HG03558 (cell line): ENCODE measurements around the gene CAPN14.

Experiments
- ATAC-seq: cut with Tn5 transposase; IDR thresholded peaks from one replicate; pipeline ENCODE4 v1.9.1; 2021; ENCODE audit warnings: moderate number of reproducible peaks; ENCODE audit not compliant: unreplicated experiment; ENCODE audit errors: extremely low read depth

Gene CAPN14

DNA sequence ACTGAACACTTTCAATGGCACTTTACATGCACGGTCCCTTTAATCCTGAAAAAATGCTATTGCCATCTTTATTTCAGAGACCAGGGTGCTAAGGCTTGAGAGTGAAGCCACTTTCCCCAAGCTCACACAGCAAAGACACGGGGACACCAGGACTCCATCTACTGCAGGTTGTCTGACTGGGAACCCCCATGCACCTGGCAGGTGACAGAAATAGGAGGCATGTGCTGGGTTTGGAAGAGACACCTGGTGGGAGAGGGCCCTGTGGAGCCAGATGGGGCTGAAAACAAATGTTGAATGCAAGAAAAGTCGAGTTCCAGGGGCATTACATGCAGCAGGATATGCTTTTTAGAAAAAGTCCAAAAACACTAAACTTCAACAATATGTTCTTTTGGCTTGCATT lies 11.4 kb upstream of the CAPN14 start:
- no peak for ATAC-seq

- no peak for ATAC-seq
Measured at GRCh38 chr2:31227711-31228125, 10.4 kb upstream of the CAPN14 start.

DNA sequence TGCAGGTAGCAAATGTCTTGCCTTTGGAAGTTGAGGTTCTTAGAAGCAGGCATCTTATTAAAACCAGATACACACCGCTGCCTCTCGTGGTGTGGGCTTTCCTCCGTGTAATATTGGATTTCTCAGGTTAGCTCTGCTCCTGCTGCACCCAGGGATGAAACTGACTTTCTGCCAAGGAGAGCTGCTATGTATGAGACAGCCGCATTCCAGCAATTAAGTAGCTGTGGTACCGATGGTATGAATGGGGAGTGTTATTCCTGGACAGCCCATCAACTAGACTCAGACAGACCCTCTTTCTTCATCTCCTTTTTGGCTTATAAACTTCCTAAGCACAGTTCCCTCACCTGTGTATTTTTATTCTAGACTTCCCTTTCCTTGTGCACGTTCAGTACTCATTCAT lies 9.8 kb upstream of the CAPN14 start:
- no peak for ATAC-seq

GRCh38 chr2:31226266-31226665 lies 9.0 kb upstream of the CAPN14 start:
- ATAC-seq = no peak

- no peak for ATAC-seq
Measured at GRCh38 chr2:31223749-31224148, 6.4 kb upstream of the CAPN14 start.

DNA sequence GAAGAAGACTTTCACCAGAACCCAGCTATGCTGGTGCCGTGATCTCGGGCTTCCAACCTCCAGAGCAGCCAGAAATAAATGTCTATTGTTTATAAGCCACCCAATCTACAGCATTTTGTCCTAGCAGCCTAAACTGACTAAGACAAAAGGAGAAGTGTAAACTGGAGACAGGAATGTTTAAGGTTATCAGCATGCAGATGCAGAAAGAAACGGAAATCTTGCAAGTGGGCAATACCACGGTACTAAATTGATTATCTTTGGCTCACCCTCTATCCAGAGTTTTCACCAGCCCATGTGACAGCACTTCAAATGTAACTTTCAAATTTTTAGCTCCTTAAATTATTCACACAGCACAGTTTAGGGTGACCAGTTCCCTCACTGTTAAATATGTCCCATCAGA lies 5.7 kb upstream of the CAPN14 start:
- ATAC-seq = no peak

DNA sequence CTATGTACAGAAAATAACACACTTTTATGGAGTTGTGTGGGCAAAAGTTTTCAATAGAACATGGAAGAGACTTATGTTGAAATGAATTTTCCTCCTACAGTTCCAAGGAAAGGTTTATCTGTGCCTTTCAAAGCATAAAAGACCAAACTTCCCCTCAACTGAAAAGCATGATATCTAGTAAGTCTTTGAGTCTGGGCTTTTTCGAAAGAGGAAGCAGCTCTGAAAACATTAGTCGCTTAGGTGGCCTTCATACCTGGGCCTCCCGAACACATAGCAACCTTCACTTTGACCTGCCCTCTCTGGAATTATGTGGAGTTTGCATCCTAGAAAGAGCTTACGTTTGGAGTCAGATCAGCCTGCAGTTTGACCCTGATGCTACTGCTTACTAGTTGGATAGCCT lies 4.8 kb upstream of the CAPN14 start:
- ATAC-seq = no peak

DNA sequence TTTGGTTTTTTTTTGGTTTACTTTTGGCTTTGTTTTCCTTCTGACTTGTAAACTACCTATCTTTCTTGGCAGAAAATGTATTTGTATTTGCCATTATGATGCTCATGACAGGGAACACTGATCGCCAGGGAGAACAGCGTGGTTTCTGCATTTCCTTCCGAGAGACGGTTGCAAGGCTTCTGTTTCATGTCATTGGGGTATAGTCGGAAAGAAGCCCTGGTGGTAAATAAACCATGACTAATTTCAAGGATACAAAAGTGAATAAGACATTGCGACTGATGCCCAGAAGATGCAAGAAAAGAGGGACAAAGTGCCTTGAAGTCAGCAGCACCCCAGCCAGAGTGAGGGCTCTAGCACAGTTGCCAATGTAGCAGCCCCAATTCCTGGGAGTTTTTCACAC lies 4.2 kb upstream of the CAPN14 start:
- ATAC-seq = no peak

- ATAC-seq = peak; percentile 68
Measured at GRCh38 chr2:31219131-31219969, 2.0 kb upstream of the CAPN14 start.

DNA sequence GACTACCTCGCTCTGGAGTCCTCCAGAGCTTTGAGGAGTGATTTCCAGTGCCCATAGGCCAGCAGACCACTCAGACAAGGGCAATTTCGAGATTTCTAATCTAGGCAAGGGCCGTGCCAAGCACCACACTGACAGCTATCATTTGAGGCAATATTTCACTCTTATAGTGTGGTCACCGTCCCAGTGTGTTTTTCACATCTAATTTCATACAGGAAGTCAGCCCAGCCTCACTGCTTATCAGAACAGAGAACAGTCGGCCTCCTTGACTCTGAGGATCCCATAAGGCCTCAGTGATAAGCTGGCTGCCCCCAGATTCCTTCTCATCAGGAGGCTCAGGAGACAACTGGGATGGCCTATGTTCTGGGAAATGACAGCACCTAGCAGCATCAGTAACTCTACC lies 581 bp downstream of the CAPN14 start:
- peak; percentile 32 for ATAC-seq

GRCh38 chr2:31214444-31214915 lies 2.8 kb downstream of the CAPN14 start:
- no peak for ATAC-seq

DNA sequence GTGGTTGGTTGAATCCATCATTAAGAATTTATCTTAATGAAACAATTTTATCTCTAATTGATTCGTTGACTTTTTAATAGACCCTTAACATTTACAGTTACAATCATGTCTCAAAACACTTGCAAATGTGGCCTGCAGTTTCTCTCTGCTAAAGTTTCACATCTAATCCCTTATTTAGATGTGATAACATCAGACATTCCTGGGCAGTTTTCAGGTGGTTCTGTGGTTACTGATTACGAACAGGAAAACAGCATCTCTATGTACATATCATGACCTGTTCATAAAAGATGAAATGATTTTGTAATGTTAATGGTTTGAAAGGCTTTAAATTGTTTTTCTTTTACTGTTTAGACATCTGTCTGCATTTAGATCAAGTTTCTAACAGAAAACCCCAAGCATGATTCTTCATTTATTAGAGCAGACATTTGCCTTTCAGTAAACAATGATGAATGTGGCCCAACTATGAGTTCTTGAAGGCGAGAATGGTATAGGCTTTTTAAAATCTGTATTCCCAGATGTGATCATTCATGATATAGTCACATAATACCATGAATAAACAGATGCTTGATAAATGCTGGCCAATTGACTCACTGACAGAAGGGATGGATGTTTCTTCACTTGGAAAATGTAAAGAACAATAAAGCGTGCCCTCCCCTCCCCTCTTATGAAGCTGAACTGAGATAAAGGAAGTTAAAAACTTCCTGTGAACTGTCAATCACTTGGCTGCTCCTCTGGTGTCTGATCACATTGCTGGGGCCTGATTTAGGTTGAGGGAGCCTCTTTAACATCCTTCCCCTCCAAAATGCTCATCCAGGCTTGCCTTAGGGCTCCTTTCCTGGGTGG lies 3.5 kb downstream of the CAPN14 start:
- no peak for ATAC-seq

- no peak for ATAC-seq
Measured at GRCh38 chr2:31212659-31213600, 4.4 kb downstream of the CAPN14 start.

- no peak for ATAC-seq
Measured at GRCh38 chr2:31208240-31208639, 9.1 kb downstream of the CAPN14 start.

- ATAC-seq = no peak
Measured at GRCh38 chr2:31207790-31208189, 9.5 kb downstream of the CAPN14 start.

DNA sequence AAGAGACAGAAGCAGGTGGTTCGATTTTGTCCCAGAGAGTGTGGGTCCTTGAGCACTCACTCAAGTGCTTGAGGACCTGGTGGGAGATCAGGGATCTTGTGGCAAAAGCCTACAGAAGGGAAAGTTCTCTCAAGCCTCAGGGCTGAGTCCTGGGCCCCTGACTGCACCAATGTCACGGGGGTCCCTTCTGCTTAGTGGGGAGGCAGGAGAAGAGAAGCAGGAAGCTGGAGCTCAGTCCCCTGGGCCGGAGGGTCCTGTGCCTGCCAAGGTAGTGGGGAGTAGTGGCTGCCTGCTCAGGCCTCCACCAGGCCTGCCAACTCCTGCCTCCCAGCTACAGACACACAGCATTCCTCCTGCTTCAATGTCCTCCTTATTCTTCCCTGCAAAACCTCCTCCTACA lies 11.7 kb downstream of the CAPN14 start:
- no peak for ATAC-seq

- ATAC-seq = no peak
Measured at GRCh38 chr2:31205186-31205585, 12.1 kb downstream of the CAPN14 start.

DNA sequence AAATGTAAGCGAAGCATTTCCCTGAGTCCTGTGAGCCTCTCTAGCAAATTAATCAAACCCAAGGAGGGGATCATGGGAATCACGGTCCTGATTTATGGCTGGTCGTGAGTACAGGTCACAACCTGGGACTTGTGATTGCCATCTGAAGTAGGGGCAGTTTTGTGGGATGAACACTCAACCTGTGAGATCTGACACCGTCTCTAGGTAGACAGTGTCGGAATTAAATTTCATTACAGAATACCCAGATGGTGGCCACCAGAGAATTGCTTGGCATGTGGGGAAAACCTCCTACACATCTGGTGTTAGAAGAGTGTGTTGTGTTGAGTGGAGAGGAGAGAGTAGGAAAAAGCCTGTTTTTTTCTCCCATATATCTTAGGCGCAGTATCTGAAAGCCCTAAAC lies 12.5 kb downstream of the CAPN14 start:
- ATAC-seq = no peak

- ATAC-seq = no peak
Measured at GRCh38 chr2:31203916-31204315, 13.4 kb downstream of the CAPN14 start.

DNA sequence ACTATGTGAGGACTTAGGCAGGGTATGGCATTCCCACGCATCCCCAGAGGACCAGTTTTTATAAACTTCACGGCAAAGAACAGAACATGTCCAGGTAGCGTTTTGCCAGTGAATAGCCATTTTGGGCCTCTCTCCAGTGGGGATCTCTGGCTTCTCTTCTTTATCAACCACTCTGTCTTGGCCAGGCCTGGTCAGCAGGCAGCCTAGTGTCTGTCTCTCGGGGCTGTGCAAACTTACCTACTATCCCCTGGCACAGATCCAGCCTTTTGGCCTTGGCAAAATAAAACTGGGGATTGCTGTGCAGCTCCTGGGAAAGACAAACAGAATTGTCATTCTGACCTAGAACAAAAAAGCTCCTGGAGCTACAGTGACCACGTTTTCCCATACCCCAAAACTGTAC lies 14.5 kb downstream of the CAPN14 start:
- no peak for ATAC-seq
